HG03095 (cell line): ENCODE measurements around the gene SPOPL.

Source experiments
- ATAC-seq: cut with Tn5 transposase; IDR thresholded peaks from one replicate; pipeline ENCODE4 v1.9.1; 2021; ENCODE audit warnings: moderate library complexity; ENCODE audit not compliant: unreplicated experiment

The SPOPL gene

GRCh38 chr2:138596403-138596802, 94.8 kb downstream of the SPOPL start:
- ATAC-seq = no peak

- no peak for ATAC-seq
Measured at GRCh38 chr2:138600732-138601457, 99.3 kb downstream of the SPOPL start.

GRCh38 chr2:138601458-138602165, 100.0 kb downstream of the SPOPL start:
- no peak for ATAC-seq

- ATAC-seq = no peak
Measured at GRCh38 chr2:138602166-138602460, 100.5 kb downstream of the SPOPL start.

GRCh38 chr2:138607746-138608145, 106.2 kb downstream of the SPOPL start:
- ATAC-seq = no peak

- ATAC-seq = no peak
Measured at GRCh38 chr2:138609446-138609845, 107.9 kb downstream of the SPOPL start.

GRCh38 chr2:138610201-138610953, 108.8 kb downstream of the SPOPL start:
- no peak for ATAC-seq

GRCh38 chr2:138615257-138615656, 113.7 kb downstream of the SPOPL start:
- ATAC-seq = no peak

- ATAC-seq = no peak
Measured at GRCh38 chr2:138617026-138617425, 115.5 kb downstream of the SPOPL start.

- ATAC-seq = no peak
Measured at GRCh38 chr2:138618971-138619370, 117.4 kb downstream of the SPOPL start.

- no peak for ATAC-seq
Measured at GRCh38 chr2:138620431-138620830, 118.9 kb downstream of the SPOPL start.

- no peak for ATAC-seq
Measured at GRCh38 chr2:138621139-138621538, 119.6 kb downstream of the SPOPL start.

- ATAC-seq = no peak
Measured at GRCh38 chr2:138622613-138623012, 121.0 kb downstream of the SPOPL start.
